Trophoblast cell (in vitro differentiated cells and primary cell): ENCODE measurements around the gene CDCP1.

Experiments used
- DNase-seq, 2 donors: peaks; one replicate each; pipeline ENCODE4 v3.0.0-alpha.2; 2016
- H2AFZ ChIP-seq: 2 replicates; pipeline ENCODE4 v1.6.1; 2013; ENCODE audit warnings: low read length, moderate library complexity, mild to moderate bottlenecking; ENCODE audit not compliant: insufficient read depth, poor library complexity
- H2AK5ac ChIP-seq: 2 replicates; pipeline ENCODE4 v1.6.1; 2013; ENCODE audit warnings: mild to moderate bottlenecking, low read length
- H2BK120ac ChIP-seq: 2 replicates; pipeline ENCODE4 v1.6.1; 2013; ENCODE audit warnings: low read length, mild to moderate bottlenecking, moderate library complexity; ENCODE audit not compliant: insufficient read depth, poor library complexity
- H2BK12ac ChIP-seq: 2 replicates; pipeline ENCODE4 v1.6.1; 2013; ENCODE audit warnings: mild to moderate bottlenecking, low read length, moderate library complexity
- H2BK5ac ChIP-seq: 2 replicates; pipeline ENCODE4 v1.6.1; 2013; ENCODE audit warnings: low read length, low read depth, moderate library complexity, mild to moderate bottlenecking; ENCODE audit not compliant: poor library complexity
- H3K14ac ChIP-seq: 2 replicates; pipeline ENCODE4 v1.6.1; 2013; ENCODE audit warnings: mild to moderate bottlenecking, low read length
- H3K18ac ChIP-seq: 2 replicates; pipeline ENCODE4 v1.6.1; 2013; ENCODE audit warnings: mild to moderate bottlenecking, low read length
- H3K23ac ChIP-seq: 2 replicates; pipeline ENCODE4 v1.6.1; 2013; ENCODE audit warnings: low read length
- H3K27ac ChIP-seq: 2 replicates; pipeline ENCODE4 v1.5.1; 2013; ENCODE audit warnings: low read depth, mild to moderate bottlenecking, inconsistent platforms, low read length, moderate library complexity
- H3K27me3 ChIP-seq: 2 replicates; pipeline ENCODE4 v1.6.1; 2013; ENCODE audit warnings: inconsistent platforms, mild to moderate bottlenecking, low read length, moderate library complexity; ENCODE audit not compliant: insufficient read depth
- H3K36me3 ChIP-seq, 2 experiments: 1 replicate in 1 of 2; 2 replicates in 1 of 2; pipeline ENCODE4 v1.6.1; 2013; ENCODE audit warnings: low read length in 2 of 2, mild to moderate bottlenecking in 2 of 2, moderate library complexity in 1 of 2; ENCODE audit not compliant: insufficient read depth in 2 of 2, control insufficient read depth in 1 of 2
- H3K4ac ChIP-seq: 2 replicates; pipeline ENCODE4 v1.6.1; 2013; ENCODE audit warnings: low read depth, mild to moderate bottlenecking, low read length, moderate library complexity
- H3K4me1 ChIP-seq, 2 experiments: 1 replicate in 1 of 2; 2 replicates in 1 of 2; pipeline ENCODE4 v1.6.1; 2013; ENCODE audit warnings: low read length in 2 of 2, mild to moderate bottlenecking in 2 of 2, moderate library complexity in 1 of 2; ENCODE audit not compliant: insufficient read depth in 2 of 2, control insufficient read depth in 1 of 2
- H3K4me2 ChIP-seq: 2 replicates; pipeline ENCODE4 v1.6.1; 2013; ENCODE audit warnings: inconsistent platforms, mild to moderate bottlenecking, low read length, moderate library complexity
- H3K4me3 ChIP-seq: 2 replicates; pipeline ENCODE4 v1.5.1; 2013; ENCODE audit warnings: mild to moderate bottlenecking, low read depth, low read length, inconsistent platforms
- H3K79me1 ChIP-seq: one replicate; pipeline ENCODE4 v1.6.1; 2013; ENCODE audit warnings: low read length
- H3K79me2 ChIP-seq: 2 replicates; pipeline ENCODE4 v1.6.1; 2013; ENCODE audit warnings: low read length, mild to moderate bottlenecking; ENCODE audit not compliant: control insufficient read depth, insufficient read depth, poor library complexity
- H3K9ac ChIP-seq: 2 replicates; pipeline ENCODE4 v1.6.1; 2013; ENCODE audit warnings: mild to moderate bottlenecking, low read length
- H3K9me3 ChIP-seq: 2 replicates; pipeline ENCODE4 v1.6.1; 2013; ENCODE audit warnings: low read depth, mild to moderate bottlenecking, control low read depth, inconsistent platforms, low read length; ENCODE audit not compliant: insufficient read depth
- H4K12ac ChIP-seq: 2 replicates; pipeline ENCODE4 v1.6.1; 2013; ENCODE audit warnings: low read depth, mild to moderate bottlenecking, low read length, moderate library complexity
- H4K8ac ChIP-seq: 2 replicates; pipeline ENCODE4 v1.6.1; 2013; ENCODE audit warnings: low read depth, mild to moderate bottlenecking, low read length, moderate library complexity
- H4K91ac ChIP-seq: one replicate; pipeline ENCODE4 v1.6.1; 2013; ENCODE audit warnings: low read depth, mild to moderate bottlenecking, low read length, moderate library complexity
- WGBS: extraction: QIAGEN DNeasy Blood & Tissue Kit; methylation state at CpG from one replicate; pipeline ENCODE4 v1.1.7; 2013; ENCODE audit warnings: missing lambda C conversion rate; ENCODE audit not compliant: insufficient read length, insufficient coverage; ENCODE audit errors: extremely low coverage; 5-methylcytosine and 5-hydroxymethylcytosine counted together

Gene CDCP1

DNA sequence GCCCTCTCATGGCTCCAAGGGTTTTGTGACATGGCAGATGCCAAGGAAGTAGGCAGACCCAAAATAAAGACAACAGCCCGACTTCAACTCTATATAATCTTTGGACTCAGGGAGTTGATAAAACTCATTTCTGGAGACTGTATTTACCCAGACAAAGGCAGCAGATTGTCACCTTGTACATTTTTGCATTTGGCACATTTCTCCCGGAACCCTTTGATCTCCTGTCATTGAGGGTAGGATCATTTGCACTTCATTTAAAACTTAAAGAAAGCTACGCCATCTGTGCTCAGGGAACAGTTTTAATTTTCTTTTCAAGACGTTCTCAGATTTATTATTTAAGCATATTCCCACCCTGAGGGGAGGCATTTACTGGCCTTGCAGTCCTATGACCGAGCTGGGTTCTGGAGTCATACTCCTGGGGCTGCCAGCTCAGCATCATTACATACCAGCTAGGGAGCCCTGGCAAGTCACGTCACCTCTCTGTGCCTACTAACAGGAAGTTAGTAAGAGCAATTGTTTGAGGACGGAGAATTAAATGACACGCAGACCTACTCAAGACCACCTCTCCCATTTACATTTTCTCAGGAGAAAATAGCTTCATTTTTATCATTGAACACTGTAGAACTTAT, 5.9 kb downstream of the CDCP1 start:
- H2BK5ac ChIP-seq, result no peak overlapping the region
- no peak overlapping the region for H4K91ac ChIP-seq
- no peak overlapping the region for H3K18ac ChIP-seq
- peaks cover 11 to 14% of the 10 kb centered on the region in 2 experiments for H3K4me1 ChIP-seq
- no peak for DNase-seq
- no peaks in the 10 kb centered on the region for H3K9me3 ChIP-seq
- H4K8ac ChIP-seq, result no peak overlapping the region
- no CpG with 5 or more reads among the region's 8 CpGs for WGBS
- H2BK12ac ChIP-seq, result no peak overlapping the region
- H3K23ac ChIP-seq, result no peak overlapping the region
- no peak overlapping the region for H3K14ac ChIP-seq
- H3K36me3 ChIP-seq, result no peaks in the 10 kb centered on the region
- no peak overlapping the region for H3K9ac ChIP-seq
- H3K79me1 ChIP-seq, result no peaks in the 10 kb centered on the region
- H3K79me2 ChIP-seq, result no peaks in the 10 kb centered on the region
- no peak overlapping the region for H3K4ac ChIP-seq
- no peak overlapping the region for H3K4me2 ChIP-seq
- no peak overlapping the region for H3K27ac ChIP-seq
- H3K27me3 ChIP-seq, result no peaks in the 10 kb centered on the region
- H2AK5ac ChIP-seq, result no peak overlapping the region
- no peak overlapping the region for H3K4me3 ChIP-seq
- H2BK120ac ChIP-seq, result no peak overlapping the region
- H2AFZ ChIP-seq, result no peak overlapping the region
- no peak overlapping the region for H4K12ac ChIP-seq

DNA sequence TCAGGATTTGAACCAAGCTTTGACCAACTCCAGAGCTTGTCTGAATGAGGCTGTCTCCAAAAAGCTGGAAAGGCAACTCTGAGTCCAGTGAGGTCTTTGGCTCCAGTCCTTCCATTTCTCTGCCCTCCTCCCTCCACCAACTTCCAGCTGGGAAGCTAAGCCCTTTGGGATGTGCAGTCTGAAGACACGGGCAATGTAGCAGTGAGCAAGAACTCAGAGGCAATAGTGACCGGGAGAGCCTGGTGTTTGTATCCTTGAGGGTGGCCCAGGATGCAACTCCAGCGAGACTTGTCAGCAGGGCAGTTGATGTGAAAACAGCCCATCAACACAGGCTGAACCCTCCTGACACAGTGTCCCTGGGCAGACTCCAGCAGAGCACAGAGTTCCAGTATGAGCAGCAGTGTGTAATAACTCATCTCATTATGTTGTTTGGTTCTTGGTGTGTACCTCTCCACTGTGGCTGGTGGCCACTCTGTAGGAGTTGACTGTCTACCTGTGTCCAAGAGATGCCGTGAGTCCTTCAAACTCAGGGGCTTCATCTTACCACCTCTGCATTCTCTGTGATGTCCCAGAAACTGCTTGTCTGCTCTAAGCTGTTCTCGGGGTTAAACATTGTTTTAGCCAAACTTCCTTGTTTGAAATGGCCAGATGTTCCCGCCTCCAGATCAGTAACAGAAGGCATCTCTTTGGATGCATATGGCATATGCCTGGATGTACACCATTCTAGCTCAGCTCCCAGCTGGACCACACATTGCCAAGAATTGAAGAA, 6.6 kb downstream of the CDCP1 start:
- H3K4ac ChIP-seq, result no peak overlapping the region
- H2AK5ac ChIP-seq, result no peak overlapping the region
- no peaks in the 10 kb centered on the region for H3K79me1 ChIP-seq
- no peak overlapping the region for H3K4me2 ChIP-seq
- DNase-seq, result no peak
- H3K14ac ChIP-seq, result no peak overlapping the region
- H2AFZ ChIP-seq, result no peak overlapping the region
- no peak overlapping the region for H3K9ac ChIP-seq
- H3K23ac ChIP-seq, result no peak overlapping the region
- H2BK120ac ChIP-seq, result no peak overlapping the region
- H2BK5ac ChIP-seq, result no peak overlapping the region
- no peak overlapping the region for H3K27ac ChIP-seq
- H4K8ac ChIP-seq, result no peak overlapping the region
- no peak overlapping the region for H4K12ac ChIP-seq
- H3K9me3 ChIP-seq, result no peaks in the 10 kb centered on the region
- H3K27me3 ChIP-seq, result no peaks in the 10 kb centered on the region
- no peak overlapping the region for H3K18ac ChIP-seq
- no peaks in the 10 kb centered on the region for H3K79me2 ChIP-seq
- no peak overlapping the region for H3K4me3 ChIP-seq
- WGBS, result no CpG with 5 or more reads among the region's 6 CpGs
- no peak overlapping the region for H2BK12ac ChIP-seq
- no peak overlapping the region for H4K91ac ChIP-seq
- no peaks in the 10 kb centered on the region for H3K36me3 ChIP-seq
- H3K4me1 ChIP-seq, result peaks cover 11% of the 10 kb centered on the region in 2 experiments

DNA sequence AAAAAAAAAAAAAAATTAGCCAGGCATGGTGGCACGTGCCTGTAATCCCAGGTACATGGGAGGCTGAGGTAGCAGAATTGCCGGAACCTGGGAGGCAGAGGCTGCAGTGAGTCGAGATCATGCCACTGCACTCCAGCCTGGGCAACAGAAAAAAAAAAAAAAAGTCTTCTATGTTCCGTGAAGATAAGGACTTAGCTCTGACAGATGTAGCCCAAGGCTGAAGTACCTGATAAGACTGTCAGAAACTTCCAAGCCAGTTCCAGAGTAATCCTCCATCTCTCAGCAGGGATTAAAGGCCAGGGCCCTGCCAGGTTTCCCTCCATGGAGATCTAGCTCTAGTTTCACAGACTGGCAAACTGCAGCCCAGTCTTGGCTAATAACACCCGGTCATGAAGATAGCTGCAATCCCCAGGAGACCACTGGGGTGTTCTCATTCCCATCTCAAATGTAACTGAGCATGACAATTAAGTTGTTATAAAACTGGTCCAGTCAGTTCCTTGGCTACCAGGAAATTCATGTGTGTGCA, 8.5 kb downstream of the CDCP1 start:
- Histone ChIP-seq H3K14ac (no peak overlapping the region), H3K4ac (no peak overlapping the region), H4K91ac (no peak overlapping the region), H3K4me3 (no peak overlapping the region), H3K79me2 (no peaks in the 10 kb centered on the region), H4K8ac (no peak overlapping the region), H3K27me3 (no peaks in the 10 kb centered on the region), H3K27ac (no peak overlapping the region), H2AK5ac (no peak overlapping the region), H4K12ac (no peak overlapping the region), H2BK120ac (no peak overlapping the region), H3K18ac (no peak overlapping the region), H2AFZ (no peak overlapping the region), H2BK5ac (no peak overlapping the region), H3K9me3 (no peaks in the 10 kb centered on the region), H3K9ac (no peak overlapping the region), H3K79me1 (no peaks in the 10 kb centered on the region), H2BK12ac (no peak overlapping the region), H3K4me1 (peaks cover 9 to 11% of the 10 kb centered on the region in 2 experiments), H3K23ac (no peak overlapping the region), H3K36me3 (no peaks in the 10 kb centered on the region), H3K4me2 (no peak overlapping the region)
- no CpG with 5 or more reads among the region's 5 CpGs for WGBS
- DNase-seq, result peak; percentile 54 to 70

DNA sequence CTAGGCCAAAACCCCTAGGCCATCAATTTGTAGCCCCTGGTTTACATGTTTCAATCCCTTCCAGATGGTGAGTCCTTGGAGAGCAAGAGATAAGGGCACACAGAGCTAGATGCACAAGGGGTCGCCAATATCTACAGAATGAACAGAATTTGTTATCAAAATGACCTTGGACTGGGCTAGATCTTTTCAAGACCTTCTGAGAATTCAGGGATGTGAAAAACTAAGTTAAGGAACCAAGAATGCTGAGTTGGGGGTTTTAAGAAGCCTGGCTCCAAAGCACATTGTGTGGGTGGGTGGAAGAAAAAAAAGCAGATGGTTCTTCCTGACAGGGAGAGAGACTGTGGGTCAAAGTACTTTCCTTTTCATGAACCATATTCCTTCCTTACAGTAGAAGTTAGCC, 10.2 kb downstream of the CDCP1 start:
- Histone ChIP-seq H3K18ac (no peak overlapping the region), H3K79me1 (no peaks in the 10 kb centered on the region), H4K12ac (no peak overlapping the region), H3K9ac (no peak overlapping the region), H2AK5ac (no peak overlapping the region), H2BK5ac (no peak overlapping the region), H3K79me2 (no peaks in the 10 kb centered on the region), H2AFZ (no peak overlapping the region), H3K4me2 (no peak overlapping the region), H3K4ac (no peak overlapping the region), H2BK12ac (no peak overlapping the region), H3K14ac (no peak overlapping the region), H4K8ac (no peak overlapping the region), H3K9me3 (no peaks in the 10 kb centered on the region), H3K4me1 (peaks cover 11 to 12% of the 10 kb centered on the region in 2 experiments), H2BK120ac (no peak overlapping the region), H3K27ac (no peak overlapping the region), H3K36me3 (no peaks in the 10 kb centered on the region), H4K91ac (no peak overlapping the region), H3K27me3 (no peaks in the 10 kb centered on the region), H3K23ac (no peak overlapping the region), H3K4me3 (no peak overlapping the region)
- no peak for DNase-seq
- whole genome bisulfite sequencing, result no CpG with 5 or more reads among the region's 1 CpG
